CD4-positive, alpha-beta memory T cell (primary cell): ENCODE measurements around the gene RNU6-9. TPM values are rescaled to one million over a fixed set of nuclear protein-coding genes. Genes with fewer than 3 reads are reported as not detected.
A peak's percentile ranks its signal among the peaks of the same experiment; 100 is the strongest.

ENCODE experiments used
- CTCF ChIA-PET: fragments of 350-600 bp; sonication (Branson Sonifier 250); formaldehyde crosslinking; loops from one replicate; lab custom pipeline; 2021; ENCODE audit warnings: inconsistent platforms; ENCODE audit not compliant: partially characterized antibody; lab: Charles Lee
- POLR2A ChIA-PET: fragments of 350-600 bp; sonication (Branson Sonifier 250); formaldehyde crosslinking; loops from one replicate; lab custom pipeline; 2021; ENCODE audit not compliant: partially characterized antibody; lab: Charles Lee
- DNase-seq, 5 donors: peaks; one replicate each; pipeline versions ENCODE4 v3.0.0 to v3.0.0-alpha.2; 2020 to 2022; ENCODE audit warnings: mixed read lengths in 1 of 5
- H3K27ac ChIP-seq: one replicate; pipeline ENCODE4 v1.7.0; 2013; ENCODE audit warnings: low read depth, low read length
- H3K27me3 ChIP-seq: 2 replicates; pipeline ENCODE4 v1.7.0; 2013; ENCODE audit warnings: mild to moderate bottlenecking, low read length, moderate library complexity; ENCODE audit not compliant: insufficient read depth
- H3K36me3 ChIP-seq: 2 replicates; pipeline ENCODE4 v1.7.0; 2013; ENCODE audit warnings: mild to moderate bottlenecking, low read length, moderate library complexity; ENCODE audit not compliant: insufficient read depth
- H3K4me1 ChIP-seq: 2 replicates; pipeline ENCODE4 v1.7.0; 2013; ENCODE audit warnings: mild to moderate bottlenecking, low read length, moderate library complexity; ENCODE audit not compliant: insufficient read depth
- H3K4me3 ChIP-seq, 2 donors: one replicate each; pipeline ENCODE4 v1.7.0; 2013; ENCODE audit warnings: low read length in 2 of 2, mild to moderate bottlenecking in 1 of 2
- H3K9me3 ChIP-seq, 2 donors: one replicate each; pipeline ENCODE4 v1.7.0; 2013; ENCODE audit warnings: low read length in 2 of 2, control low read depth in 1 of 2; ENCODE audit not compliant: control insufficient read depth in 1 of 2
- H3K27ac Mint-ChIP-seq, 7 donors: one replicate each; pipeline ENCODE4 v1.8.0; 2020 to 2021; ENCODE audit warnings: mixed read lengths in 7 of 7, mild to moderate bottlenecking in 6 of 7, inconsistent platforms in 3 of 7, moderate library complexity in 3 of 7
- H3K27me3 Mint-ChIP-seq, 2 donors: one replicate each; pipeline ENCODE4 v1.8.0; 2020 to 2021; ENCODE audit warnings: mixed read lengths in 2 of 2
- H3K36me3 Mint-ChIP-seq, 2 donors: one replicate each; pipeline ENCODE4 v1.8.0; 2020 to 2021; ENCODE audit warnings: mixed read lengths in 2 of 2, inconsistent platforms in 1 of 2, mild to moderate bottlenecking in 1 of 2
- H3K4me1 Mint-ChIP-seq, 4 donors: one replicate each; pipeline ENCODE4 v1.8.0; 2020 to 2021; ENCODE audit warnings: mixed read lengths in 4 of 4, mild to moderate bottlenecking in 1 of 4
- H3K4me3 Mint-ChIP-seq, 8 donors: one replicate each; pipeline ENCODE4 v1.8.0; 2020 to 2021; ENCODE audit warnings: mixed read lengths in 8 of 8, mild to moderate bottlenecking in 7 of 8, moderate library complexity in 6 of 8, inconsistent platforms in 3 of 8
- H3K9me3 Mint-ChIP-seq, 8 donors: one replicate each; pipeline ENCODE4 v1.8.0; 2020 to 2021; ENCODE audit warnings: mixed read lengths in 8 of 8, mild to moderate bottlenecking in 5 of 8, inconsistent platforms in 3 of 8, moderate library complexity in 1 of 8
- intact Hi-C: fragments of 100-400 bp; cut with micrococcal nuclease; formaldehyde crosslinking; loops from one replicate; pipeline ENCODE4 v1.15.1; 2023
- polyA plus RNA-seq, 2 donors: library from polyadenylated mRNA; unstranded; fragments of 300-500 nt; fragmentation: Illumina TruSeq; gene quantifications; one replicate each; pipeline ENCODE4 v1.2.3, GENCODE V29; 2021
- total RNA-seq, 2 experiments: library from RNA; stranded (reverse); gene quantifications; one replicate each; pipeline ENCODE4 v1.2.3, GENCODE V29; 2021

Gene RNU6-9
- total and polyA plus RNA-seq, 4 experiments from 2014 or later = not detected

DNA sequence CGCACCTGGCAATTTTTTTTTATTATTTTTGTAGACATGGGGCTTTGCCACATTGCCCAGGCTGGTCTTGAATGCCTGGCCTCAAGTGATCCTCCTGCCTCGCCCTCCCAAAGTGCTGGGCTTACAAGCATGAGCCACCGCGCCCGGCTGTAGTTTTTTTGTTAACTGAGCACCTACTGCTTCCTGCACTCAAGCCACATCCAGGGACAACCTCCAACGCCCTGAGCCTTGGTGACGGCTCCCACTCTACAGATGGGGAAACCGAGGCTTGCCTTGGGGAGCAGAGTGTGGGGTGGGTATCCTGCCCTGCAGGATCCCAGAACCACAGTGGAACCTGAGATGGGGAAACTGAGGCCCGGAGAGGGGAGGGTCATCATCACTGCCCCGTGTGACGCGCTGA lies 38.1 kb upstream of the RNU6-9 start:
- Mint-ChIP-seq H3K36me3 (no peaks in the 10 kb centered on the region), H3K4me1 (peaks cover 0 to 5% (median under 1%) of the 10 kb centered on the region in 4 donors), H3K27ac (no peak overlapping the region), H3K4me3 (no peak overlapping the region), H3K9me3 (no peaks in the 10 kb centered on the region), H3K27me3 (peaks cover 0 to 9% of the 10 kb centered on the region in 2 donors)
- no peak for DNase-seq
- ChIA-PET POLR2A (interaction anchor here (1.1 kb wide), 1 partner anchor 38 kb away, joined by 3 read pairs; the partner anchor contains the start of gene RNU6-9), CTCF (interaction anchor here (1.2 to 4.0 kb wide), 4 partner anchors 24 to 129 kb away, joined by 3 to 43 read pairs (median 8); partner anchors contain the start of gene WDR18)
- Histone ChIP-seq H3K36me3 (no peaks in the 10 kb centered on the region), H3K27ac (no peak overlapping the region), H3K4me3 (no peak overlapping the region), H3K9me3 (no peaks in the 10 kb centered on the region), H3K4me1 (no peaks in the 10 kb centered on the region), H3K27me3 (peaks cover 3% of the 10 kb centered on the region)
- intact Hi-C loops = no loop called here

- CTCF ChIA-PET = interaction anchor here (0.7 to 4.0 kb wide), 9 partner anchors 9 to 128 kb away, joined by 3 to 43 read pairs (median 4); partner anchors contain the start of gene WDR18
- Mint-ChIP-seq H3K27me3 (peaks cover 0 to 9% of the 10 kb centered on the region in 2 donors), H3K36me3 (no peaks in the 10 kb centered on the region), H3K4me3 (no peak overlapping the region), H3K27ac (no peak overlapping the region), H3K4me1 (peaks cover 0 to 5% (median under 1%) of the 10 kb centered on the region in 4 donors), H3K9me3 (no peaks in the 10 kb centered on the region)
- H3K36me3 ChIP-seq = no peaks in the 10 kb centered on the region
- no peak overlapping the region for H3K27ac ChIP-seq
- intact Hi-C loops = no loop called here
- H3K4me3 ChIP-seq = no peak overlapping the region
- H3K9me3 ChIP-seq = no peaks in the 10 kb centered on the region
- POLR2A ChIA-PET = interaction anchor here (1.4 kb wide), 1 partner anchor 65 kb away, joined by 5 read pairs; no protein-coding TSS in a partner anchor
- no peak for DNase-seq
- no peaks in the 10 kb centered on the region for H3K4me1 ChIP-seq
- peaks cover 3% of the 10 kb centered on the region for H3K27me3 ChIP-seq
These were observed 37.6 kb upstream of the RNU6-9 start for GRCh38 chr19:855566-856120.

DNA sequence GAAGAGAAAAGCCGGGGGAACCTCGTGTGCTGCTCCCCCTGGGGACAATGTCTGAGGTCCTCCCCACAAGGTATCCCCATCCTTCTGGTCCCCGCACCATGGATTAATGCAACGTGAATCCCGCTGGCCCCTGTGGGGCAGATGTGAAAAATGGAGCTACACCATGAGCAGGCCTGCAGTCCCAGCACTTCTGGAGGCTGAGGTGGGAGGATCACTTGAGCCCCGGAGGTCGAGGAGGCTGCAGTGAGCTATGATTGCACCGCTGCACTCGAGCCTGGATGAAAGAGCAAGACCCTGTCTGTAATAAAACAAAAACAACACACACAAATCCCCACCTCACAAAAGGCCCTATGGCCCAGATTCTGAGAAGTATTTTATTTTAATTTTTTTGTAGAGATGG lies 35.0 kb upstream of the RNU6-9 start:
- Histone ChIP-seq H3K4me3 (no peak overlapping the region), H3K36me3 (no peaks in the 10 kb centered on the region), H3K4me1 (peaks cover 9% of the 10 kb centered on the region), H3K27me3 (peaks cover 3% of the 10 kb centered on the region), H3K9me3 (no peaks in the 10 kb centered on the region), H3K27ac (no peak overlapping the region)
- no peaks in the 10 kb centered on the region for H3K9me3 Mint-ChIP-seq
- DNase-seq = no peak
- peaks cover 2 to 4% of the 10 kb centered on the region in 2 donors for H3K27me3 Mint-ChIP-seq
- intact Hi-C loops = no loop called here
- POLR2A ChIA-PET = interaction anchor here (0.7 to 1.5 kb wide), 4 partner anchors 58 to 404 kb away, joined by 3 to 5 read pairs (median 4); no protein-coding TSS in a partner anchor
- H3K4me3 Mint-ChIP-seq = no peak overlapping the region
- peaks cover 4 to 14% (median 7%) of the 10 kb centered on the region in 4 donors for H3K4me1 Mint-ChIP-seq
- H3K36me3 Mint-ChIP-seq = no peaks in the 10 kb centered on the region
- H3K27ac Mint-ChIP-seq = peak overlapping the region in 2 of 7 donors; percentile 30 to 68
- CTCF ChIA-PET = interaction anchor here (1.0 to 4.0 kb wide), 4 partner anchors 12 to 124 kb away, joined by 3 to 43 read pairs (median 5); no protein-coding TSS in a partner anchor

DNA sequence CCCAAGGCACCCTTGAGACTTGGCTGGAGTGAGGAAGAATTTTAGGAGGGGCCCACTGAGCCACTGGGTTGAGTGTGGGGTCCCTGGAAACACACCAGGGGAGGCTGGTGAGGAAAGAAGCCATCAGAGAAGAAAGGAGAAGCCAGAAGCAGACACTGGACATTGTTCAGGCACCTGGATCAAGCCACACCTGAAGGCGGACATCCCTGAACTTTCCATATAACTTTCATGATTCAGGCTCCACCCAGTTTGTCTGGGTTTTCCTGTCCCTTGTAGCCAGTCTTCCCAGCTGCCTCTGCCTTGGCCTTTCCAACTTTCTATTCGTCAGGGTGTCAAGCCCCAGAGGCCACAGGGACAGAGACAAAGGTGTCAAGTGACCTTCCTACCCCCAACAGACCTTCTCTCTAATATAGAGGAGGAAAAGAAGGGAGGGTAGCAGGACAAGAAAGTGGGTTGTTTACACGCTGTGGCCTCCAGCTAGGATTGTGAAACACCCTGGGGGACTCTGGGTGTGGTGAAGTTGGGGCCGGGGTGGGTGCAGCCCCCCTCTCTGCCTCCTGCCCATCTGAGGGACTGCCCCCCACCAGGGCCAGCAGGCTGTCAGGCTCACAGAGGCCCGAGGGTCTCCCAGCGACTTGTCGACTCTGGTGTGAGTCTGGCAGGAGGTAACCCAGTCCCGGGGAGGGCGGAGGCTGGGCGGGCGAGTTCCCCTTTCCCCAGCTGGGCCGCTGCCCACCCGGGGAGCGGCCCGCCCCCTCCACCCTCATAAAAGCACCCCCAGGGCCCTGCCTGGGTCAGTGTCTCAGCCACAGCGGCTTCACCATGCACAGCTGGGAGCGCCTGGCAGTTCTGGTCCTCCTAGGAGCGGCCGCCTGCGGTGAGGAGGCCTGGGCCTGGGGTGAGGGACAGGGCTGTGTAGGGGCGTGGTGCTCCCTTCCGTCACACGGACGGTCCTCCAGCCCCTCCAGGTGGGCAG lies 34.1 kb upstream of the RNU6-9 start, which contains the start of gene CFD:
CFD (plus strand) TSS at position 797 of the 976 bp plus-strand sequence; CDS start at position 823, 26 bp downstream.
- peak within 1 kb of the TSS in 1 of 2 donors; percentile 13 for H3K4me3 ChIP-seq
- ChIA-PET CTCF (interaction anchor here (0.9 to 4.0 kb wide), 6 partner anchors 13 to 125 kb away, joined by 3 to 43 read pairs (median 3); partner anchors contain the start of gene WDR18), POLR2A (interaction anchor here (0.8 to 1.8 kb wide), 5 partner anchors 34 to 61 kb away, joined by 3 to 5 read pairs (median 3); partner anchors contain the start of gene RNU6-9)
- no peak for DNase-seq
- Mint-ChIP-seq H3K9me3 (peaks cover 0 to 3% (median 0%) of the 10 kb centered on the region in 8 donors), H3K27me3 (peaks cover 2 to 4% of the 10 kb centered on the region in 2 donors), H3K4me3 (peak within 1 kb of the TSS in 1 of 8 donors; percentile 23), H3K27ac (peak within 1 kb of the TSS in 1 of 7 donors; percentile 30), H3K36me3 (peaks cover 0 to 3% of the 10 kb centered on the region in 2 donors), H3K4me1 (peaks cover 5 to 23% (median 12%) of the 10 kb centered on the region in 4 donors)
- H3K4me1 ChIP-seq = peaks cover 18% of the 10 kb centered on the region
- peaks cover 3% of the 10 kb centered on the region for H3K27me3 ChIP-seq
- no peak within 1 kb of the TSS for H3K27ac ChIP-seq
- H3K36me3 ChIP-seq = no peaks in the 10 kb centered on the region
- intact Hi-C loops = no loop called here
- H3K9me3 ChIP-seq = no peaks in the 10 kb centered on the region

DNA sequence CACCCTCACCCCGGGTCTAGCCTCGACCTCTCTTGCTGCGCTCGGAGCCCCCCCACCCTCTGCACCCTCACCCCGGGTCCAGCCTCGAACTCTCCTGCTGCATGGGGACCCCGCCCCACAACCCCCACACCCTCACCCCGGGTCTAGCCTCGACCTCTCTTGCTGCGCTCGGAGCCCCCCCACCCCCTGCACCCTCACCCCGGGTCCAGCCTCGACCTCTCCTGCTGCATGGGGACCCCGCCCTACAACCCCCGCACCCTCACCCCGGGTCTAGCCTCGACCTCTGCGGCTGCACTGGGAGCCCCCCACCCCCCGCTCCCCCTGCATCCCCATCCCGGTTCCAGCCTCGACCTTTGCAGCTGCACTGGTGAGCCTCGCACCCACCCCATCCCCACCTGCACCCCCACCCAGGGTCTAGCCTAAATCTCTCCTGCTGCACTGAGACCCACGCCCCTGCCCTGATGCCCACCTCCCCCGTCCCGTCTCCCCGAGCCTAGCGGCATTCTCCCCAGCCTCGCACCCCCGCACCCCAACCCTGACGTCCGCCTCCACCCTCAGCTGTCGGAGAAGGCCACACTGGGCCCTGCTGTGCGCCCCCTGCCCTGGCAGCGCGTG lies 32.0 kb upstream of the RNU6-9 start:
- Mint-ChIP-seq H3K9me3 (peaks cover 0 to 3% (median 0%) of the 10 kb centered on the region in 8 donors), H3K36me3 (peaks cover 0 to 5% of the 10 kb centered on the region in 2 donors), H3K4me3 (no peak overlapping the region), H3K27ac (no peak overlapping the region), H3K27me3 (peaks cover 2 to 4% of the 10 kb centered on the region in 2 donors), H3K4me1 (peaks cover 5 to 28% (median 16%) of the 10 kb centered on the region in 4 donors)
- H3K4me1 ChIP-seq = peaks cover 19% of the 10 kb centered on the region
- peak overlapping the region in 1 of 2 donors; percentile 13 for H3K4me3 ChIP-seq
- no peak overlapping the region for H3K27ac ChIP-seq
- no peaks in the 10 kb centered on the region for H3K9me3 ChIP-seq
- ChIA-PET POLR2A (interaction anchor here (1.4 to 6.4 kb wide), 4 partner anchors 32 to 59 kb away, joined by 3 to 86 read pairs (median 14); partner anchors contain the start of genes KISS1R, MED16 and RNU6-9), CTCF (no interaction called here)
- no peak for DNase-seq
- intact Hi-C loops = no loop called here
- H3K36me3 ChIP-seq = no peaks in the 10 kb centered on the region
- H3K27me3 ChIP-seq = peaks cover 3% of the 10 kb centered on the region
